Left cardiac atrium (tissue), 4 donors: Measurements from ENCODE around the gene KCNG2. TPM values are rescaled to one million over a fixed set of nuclear protein-coding genes. Genes with fewer than 3 reads are reported as not detected.

ENCODE experiments used
- ATAC-seq, 2 donors: fragments of 200-7000 bp; cut with Tn5 transposase; one replicate each; pipeline ENCODE4 v1.9.1; 2020; ENCODE audit warnings: mild to moderate bottlenecking in 2 of 2, moderate library complexity in 2 of 2
- DNase-seq: peaks from one replicate; pipeline ENCODE4 v3.0.0-alpha.2; 2020
- intact Hi-C, 2 donors: fragments of 100-400 bp; cut with DNase I; formaldehyde crosslinking; loops; one replicate each; pipeline versions ENCODE4 v1.14.1 to v1.15.1; 2022 to 2023
- total RNA-seq, 2 donors: library from RNA; stranded (reverse); fragmentation: NEBNext Ultra II Directional; extraction: Animal tissue kit (Norgen Biotek cat#: 25700); gene quantifications; one replicate each; pipeline ENCODE4 v1.2.1, GENCODE V29; 2021
- donor health status: DM: no; HTN: yes; CAD: no.
- donor health status: DM: no; HTN: yes; CAD: no; lungs with severe emphysema.
- donor health status: DM: yes; HTN: yes; CAD: no.
- donor health status: Dilated cardiomyopathy.

Gene KCNG2
- total RNA-seq, 2 donors from 2014 or later = 0.15 TPM; not detected in 1

GRCh38 chr18:79890674-79891073 is 92.9 kb downstream of the KCNG2 start:
- no peak for ATAC-seq
- intact Hi-C loops = no loop called here
- DNase-seq = no peak

DNA sequence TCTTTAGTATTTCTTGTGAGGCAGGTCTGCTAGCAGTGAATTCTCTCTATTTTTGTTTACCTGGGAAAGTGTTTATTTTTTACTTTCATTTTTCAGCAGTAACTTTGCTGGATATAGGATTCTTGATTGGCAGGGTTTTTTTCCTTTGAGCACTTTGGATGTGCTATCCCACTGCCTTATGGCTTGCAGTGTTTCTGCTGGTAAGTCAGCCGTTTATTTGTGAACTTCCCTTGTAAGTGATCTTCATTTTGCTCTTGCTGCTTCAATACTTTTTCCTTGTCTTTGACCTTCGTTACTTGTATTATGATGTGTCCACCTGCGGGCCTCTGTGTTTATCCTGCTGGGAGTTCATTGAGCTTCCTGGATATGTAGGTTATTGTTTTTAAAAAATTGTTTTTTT is 99.0 kb downstream of the KCNG2 start:
- DNase-seq (no peak), ATAC-seq (no peak)
- intact Hi-C loops = no loop called here

- DNase-seq = no peak
- no peak for ATAC-seq
- intact Hi-C loops = no loop called here
Observed at GRCh38 chr18:79897940-79898625, 100.3 kb downstream of the KCNG2 start.

- peak in 1 of 2 donors; percentile 6 for ATAC-seq
- DNase-seq = no peak
- intact Hi-C loops = no loop called here
Observed at GRCh38 chr18:79898952-79899608, 101.3 kb downstream of the KCNG2 start.

- DNase-seq (no peak), ATAC-seq (peak in 1 of 2 donors; percentile 6)
- intact Hi-C loops = no loop called here
Observed at GRCh38 chr18:79899609-79900445, 102.1 kb downstream of the KCNG2 start.

DNA sequence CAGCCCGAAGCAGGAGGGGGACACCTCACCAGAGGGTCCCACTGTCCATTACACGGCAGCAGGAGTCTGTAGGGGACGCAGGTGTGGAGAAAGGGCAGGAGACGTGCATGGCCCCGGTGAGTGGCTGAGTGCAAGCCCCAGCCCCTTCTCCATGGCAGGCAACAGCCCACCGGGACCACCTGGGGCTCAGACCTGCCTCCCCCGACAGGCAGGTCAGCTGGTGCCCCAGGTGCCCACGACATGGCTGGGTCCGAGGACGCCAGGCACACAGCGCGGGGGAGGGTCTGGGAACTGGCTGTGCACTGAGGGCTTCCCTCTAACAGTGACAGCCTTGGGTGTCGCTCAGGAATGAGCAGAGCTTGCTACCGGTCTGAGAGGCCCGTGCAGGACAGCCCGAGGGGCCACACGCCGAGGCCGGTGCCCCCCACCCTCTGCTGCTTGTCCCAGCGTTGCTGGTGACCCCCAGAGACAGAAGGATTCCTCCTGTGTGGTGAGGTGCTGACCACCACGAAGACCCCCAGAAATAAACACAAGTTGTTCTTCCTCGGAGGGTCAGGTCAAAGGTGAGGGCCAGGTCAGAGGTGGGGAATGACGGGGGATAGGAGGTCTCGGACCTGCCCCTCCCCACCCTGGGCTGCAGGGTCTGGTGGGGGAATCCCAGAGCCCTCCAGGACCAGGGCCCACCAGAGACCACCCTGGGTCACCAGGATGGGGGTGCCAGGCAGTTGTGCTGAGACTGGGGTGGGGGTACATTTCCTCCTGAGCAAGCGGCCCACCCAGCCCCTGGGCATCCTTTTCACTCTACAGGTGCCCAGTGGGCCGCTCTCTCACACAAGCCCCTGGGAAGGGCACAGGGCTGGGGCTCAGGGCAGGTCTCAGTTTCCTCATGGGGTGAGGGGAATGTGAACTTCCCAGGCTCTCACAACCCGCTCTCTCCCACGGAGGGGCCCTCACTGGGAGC is 103.2 kb downstream of the KCNG2 start:
- DNase-seq (no peak), ATAC-seq (no peak)
- intact Hi-C loops = no loop called here

GRCh38 chr18:79901665-79902064 is 103.9 kb downstream of the KCNG2 start:
- intact Hi-C loops = no loop called here
- DNase-seq (no peak), ATAC-seq (no peak)

- DNase-seq (no peak), ATAC-seq (no peak)
- intact Hi-C loops = no loop called here
Observed at GRCh38 chr18:79902075-79902474, 104.3 kb downstream of the KCNG2 start.

DNA sequence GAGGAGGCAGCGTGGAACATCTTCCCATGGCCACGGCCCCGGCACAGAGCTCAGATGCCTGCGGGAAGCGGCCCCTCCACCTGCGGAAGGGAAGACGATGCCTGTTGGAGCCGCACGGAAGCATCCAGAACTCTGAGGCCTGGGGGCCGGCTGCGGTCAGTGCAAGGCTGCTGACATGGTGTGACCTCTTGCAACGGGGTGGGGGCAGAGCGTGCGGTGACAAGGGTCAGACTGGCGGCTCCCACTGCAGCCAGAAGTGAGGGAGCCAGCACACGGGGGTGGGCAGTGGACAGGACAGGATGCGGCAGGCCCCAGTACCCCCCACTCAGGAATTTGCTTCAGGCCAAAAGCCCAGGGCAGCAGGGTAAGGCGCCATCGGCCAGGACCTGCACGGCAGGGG is 104.9 kb downstream of the KCNG2 start:
- no peak for ATAC-seq
- intact Hi-C loops = no loop called here

GRCh38 chr18:79903071-79903635 is 105.4 kb downstream of the KCNG2 start:
- no peak for DNase-seq
- ATAC-seq = no peak
- intact Hi-C loops = no loop called here

More for the DNA sequence above, 104.9 kb downstream of the KCNG2 start:
- DNase-seq = no peak

DNA sequence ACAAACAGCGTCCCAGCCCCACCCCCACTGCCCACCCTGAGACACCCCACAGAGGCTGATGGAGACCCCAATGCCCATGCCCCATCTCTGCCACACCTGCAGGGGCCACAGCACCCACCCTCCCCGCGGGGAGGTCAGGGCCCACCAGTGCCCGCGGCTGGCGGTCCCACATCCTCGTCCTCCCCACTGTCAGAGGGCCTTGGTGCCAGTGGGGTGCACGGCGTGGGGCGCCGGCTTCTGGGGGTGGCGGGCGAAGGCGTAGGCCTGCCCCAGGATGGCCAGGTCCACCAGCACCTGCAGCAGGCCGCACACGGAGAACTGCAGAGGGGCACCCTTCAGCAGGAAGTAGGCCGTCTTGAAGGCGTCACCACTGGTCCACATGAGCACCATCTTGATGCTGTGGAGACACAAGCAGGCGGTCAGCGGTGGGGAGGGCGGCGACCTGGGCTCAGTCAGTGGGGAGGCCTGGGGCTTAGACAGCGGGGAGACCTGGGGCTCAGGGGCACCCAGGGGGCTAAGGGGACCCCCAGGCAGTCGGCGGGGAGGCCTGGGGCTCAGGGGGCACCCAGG is 106.1 kb downstream of the KCNG2 start:
- DNase-seq = no peak
- intact Hi-C loops = no loop called here

DNA sequence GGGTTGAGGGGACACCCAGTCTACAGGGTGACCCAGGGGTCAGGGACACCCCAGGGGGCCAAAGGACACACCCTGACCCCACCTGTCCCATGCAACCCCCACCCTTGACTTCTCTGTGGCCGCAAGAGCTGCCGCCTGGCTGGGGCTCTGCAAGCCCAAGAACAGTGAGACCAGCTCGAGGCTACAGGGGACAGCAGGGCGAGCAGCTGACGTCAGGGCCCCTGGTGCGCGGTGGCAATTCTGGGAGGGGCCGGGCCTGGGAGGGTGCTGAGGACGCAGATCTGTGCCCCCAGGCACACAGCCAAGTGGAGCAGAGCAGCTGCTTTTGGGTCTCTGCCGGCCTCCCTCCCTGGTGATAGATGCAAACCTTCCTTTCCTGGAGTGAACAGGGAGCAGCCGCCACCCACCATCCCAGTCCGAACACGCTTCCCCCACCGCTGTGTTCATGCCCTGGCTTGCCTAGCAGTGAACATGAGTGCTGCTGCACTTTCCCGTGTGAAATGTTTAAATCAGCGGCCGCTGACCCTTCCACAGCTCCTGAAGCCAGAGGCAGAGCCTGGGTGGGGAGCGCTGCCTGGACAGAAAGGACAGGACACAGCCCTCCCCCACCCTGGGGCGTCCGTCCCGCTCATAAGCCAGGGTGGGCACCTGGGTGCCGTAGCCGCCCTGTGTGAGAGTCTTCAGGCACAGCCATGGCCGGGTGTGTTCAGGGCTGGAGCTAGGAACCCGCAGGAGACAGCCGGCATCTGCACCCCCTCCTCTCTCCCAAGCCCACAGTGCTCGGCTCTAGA is 106.8 kb downstream of the KCNG2 start:
- ATAC-seq (no peak), DNase-seq (no peak)
- intact Hi-C loops = no loop called here

More for the DNA sequence above, 106.1 kb downstream of the KCNG2 start:
- ATAC-seq = no peak

DNA sequence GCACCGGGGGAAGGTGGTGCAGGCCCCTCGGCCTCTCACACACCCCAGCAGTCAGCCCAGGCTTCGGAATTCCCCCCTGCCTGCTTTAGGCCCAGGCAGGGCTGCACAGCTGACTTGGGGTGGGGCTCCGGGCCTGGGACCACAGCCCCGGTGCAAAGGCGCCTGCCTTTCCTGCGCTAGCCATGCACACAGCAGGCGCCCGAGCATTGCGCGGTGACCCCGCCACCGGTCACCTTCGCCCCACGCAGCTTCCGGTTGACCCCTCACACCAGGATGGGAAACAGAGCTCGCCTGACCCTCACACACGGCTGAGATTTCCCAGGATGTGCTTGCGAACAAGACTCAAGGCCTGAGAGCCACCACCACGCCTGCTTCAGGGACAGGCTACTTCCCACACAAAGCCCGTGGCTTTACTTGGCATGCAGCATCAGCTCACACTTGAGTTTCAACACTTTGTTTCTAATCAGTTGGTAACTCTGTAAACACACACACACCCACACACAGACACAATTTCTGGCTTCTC is 107.7 kb downstream of the KCNG2 start:
- DNase-seq (peak; percentile 60), ATAC-seq (peak; percentile 34 to 45)
- intact Hi-C loops = no loop called here

DNA sequence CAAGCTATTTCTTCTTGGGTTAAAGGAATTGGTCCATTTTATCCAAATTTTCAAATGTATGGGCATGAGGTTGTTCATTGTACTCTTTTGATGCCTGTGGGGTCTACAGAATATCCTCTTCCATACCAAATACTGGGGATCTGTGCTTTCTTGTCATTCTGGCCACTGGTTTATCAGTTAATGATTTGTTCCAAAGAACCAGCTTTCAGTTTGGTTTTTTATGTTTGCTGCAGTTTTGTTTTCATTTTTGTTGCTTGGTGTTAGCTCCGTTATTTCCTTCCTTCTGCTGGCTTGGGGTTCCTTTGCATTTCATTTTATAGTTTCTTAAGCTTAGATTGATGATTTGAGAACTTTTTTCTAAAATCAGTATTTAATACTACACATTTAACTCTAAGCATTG is 108.3 kb downstream of the KCNG2 start:
- DNase-seq = no peak
- intact Hi-C loops = no loop called here
- no peak for ATAC-seq

DNA sequence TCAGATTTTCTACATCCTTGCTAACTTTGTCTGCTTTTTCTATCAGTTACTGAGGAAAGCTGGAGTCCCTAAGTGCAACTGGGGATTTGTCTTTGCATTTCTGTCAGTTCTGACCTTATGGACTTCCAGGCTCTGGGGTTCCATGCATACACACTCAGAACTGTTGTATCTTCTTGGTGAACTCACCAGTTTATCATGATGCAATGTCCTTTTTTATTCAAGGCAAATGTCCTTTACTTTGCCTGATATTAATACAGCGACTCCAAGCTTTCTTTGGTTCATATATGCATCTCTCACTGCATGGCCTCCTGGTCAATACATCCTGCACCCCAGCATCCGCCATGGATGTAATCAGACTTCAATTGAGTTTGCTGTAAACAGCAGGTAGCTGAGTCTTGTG is 109.0 kb downstream of the KCNG2 start:
- DNase-seq = no peak
- ATAC-seq = no peak
- intact Hi-C loops = no loop called here

- intact Hi-C loops = no loop called here
- no peak for DNase-seq
- ATAC-seq = no peak
Observed at GRCh38 chr18:79910563-79911343, 113.0 kb downstream of the KCNG2 start.
